ENCODE measurements around the gene GPX1.

DNA sequence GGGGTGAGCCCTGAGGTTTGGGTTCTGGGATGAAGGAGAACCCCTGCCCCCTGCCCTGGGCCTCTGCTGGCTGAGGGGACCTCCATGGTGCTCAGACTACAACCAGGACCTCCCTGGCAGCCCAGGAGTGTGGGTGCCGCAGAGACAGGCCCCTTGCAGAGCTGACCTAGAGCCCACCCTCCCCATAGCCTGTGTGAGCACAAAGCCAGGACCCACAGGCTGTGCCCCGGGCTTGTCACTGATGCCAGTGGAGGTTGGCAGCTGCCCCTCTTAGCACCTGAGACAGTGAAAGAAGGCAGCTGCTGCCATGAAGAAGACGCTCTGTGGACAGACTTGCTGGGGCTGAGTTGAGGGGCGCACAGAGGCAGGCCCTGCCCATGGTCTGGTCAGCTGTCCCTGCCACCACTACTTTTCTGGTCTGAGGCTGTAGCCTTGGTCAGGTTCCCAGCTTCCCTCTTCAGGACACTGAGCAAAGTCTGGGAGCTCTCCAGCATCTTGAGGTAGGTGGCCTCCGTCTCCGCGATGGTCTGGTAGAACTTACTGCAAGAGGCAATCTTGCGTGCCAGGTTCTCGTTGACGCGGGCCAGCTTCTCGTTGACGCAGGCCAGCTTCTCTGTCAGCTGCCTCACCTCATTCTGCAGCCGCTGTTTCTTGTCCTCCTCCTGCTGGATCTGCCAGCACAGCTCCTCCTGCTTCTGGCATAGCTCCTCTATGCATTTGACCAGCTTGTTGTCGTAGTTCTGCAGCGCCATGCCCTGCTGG, 41.3 kb downstream of the GPX1 start:
- TF ChIP-seq, protein P1, sequence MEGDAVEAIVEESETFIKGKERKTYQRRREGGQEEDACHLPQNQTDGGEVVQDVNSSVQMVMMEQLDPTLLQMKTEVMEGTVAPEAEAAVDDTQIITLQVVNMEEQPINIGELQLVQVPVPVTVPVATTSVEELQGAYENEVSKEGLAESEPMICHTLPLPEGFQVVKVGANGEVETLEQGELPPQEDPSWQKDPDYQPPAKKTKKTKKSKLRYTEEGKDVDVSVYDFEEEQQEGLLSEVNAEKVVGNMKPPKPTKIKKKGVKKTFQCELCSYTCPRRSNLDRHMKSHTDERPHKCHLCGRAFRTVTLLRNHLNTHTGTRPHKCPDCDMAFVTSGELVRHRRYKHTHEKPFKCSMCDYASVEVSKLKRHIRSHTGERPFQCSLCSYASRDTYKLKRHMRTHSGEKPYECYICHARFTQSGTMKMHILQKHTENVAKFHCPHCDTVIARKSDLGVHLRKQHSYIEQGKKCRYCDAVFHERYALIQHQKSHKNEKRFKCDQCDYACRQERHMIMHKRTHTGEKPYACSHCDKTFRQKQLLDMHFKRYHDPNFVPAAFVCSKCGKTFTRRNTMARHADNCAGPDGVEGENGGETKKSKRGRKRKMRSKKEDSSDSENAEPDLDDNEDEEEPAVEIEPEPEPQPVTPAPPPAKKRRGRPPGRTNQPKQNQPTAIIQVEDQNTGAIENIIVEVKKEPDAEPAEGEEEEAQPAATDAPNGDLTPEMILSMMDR (IDR thresholded peaks at IDR 0.05) = no peak
- TF ChIP-seq POLR2A (IDR thresholded peaks at IDR 0.05) = no peak

Data from testis (tissue), 2 donors.